Large intestine (tissue), 3 donors: Measurements from ENCODE around the gene CUL4A. TPM values are rescaled to one million over a fixed set of nuclear protein-coding genes. Genes with fewer than 3 reads are reported as not detected.
"Not testable (repeated sequence)": the region's sequence is repeated elsewhere in the genome, so short reads cannot be mapped to it uniquely, and the experiment has no call there.

Experiments
- DNase-seq, 2 donors: peaks; one replicate each; pipeline versions ENCODE4 v3.0.0 to v3.0.0-alpha.2; 2013
- H3K27ac ChIP-seq: one replicate; pipeline ENCODE4 v1.5.1; 2013; ENCODE audit warnings: low read length
- H3K27me3 ChIP-seq: 2 replicates; pipeline ENCODE4 v1.6.1; 2013; ENCODE audit warnings: low read length; ENCODE audit not compliant: control insufficient read depth, insufficient read depth
- H3K36me3 ChIP-seq: 2 replicates; pipeline ENCODE4 v1.6.1; 2013; ENCODE audit warnings: low read length; ENCODE audit not compliant: control insufficient read depth, insufficient read depth
- H3K4me1 ChIP-seq: one replicate; pipeline ENCODE4 v1.6.1; 2013; ENCODE audit warnings: low read length; ENCODE audit not compliant: control insufficient read depth, insufficient read depth
- H3K4me3 ChIP-seq: one replicate; pipeline ENCODE4 v1.5.1; 2013; ENCODE audit warnings: low read length
- H3K9me3 ChIP-seq: one replicate; pipeline ENCODE4 v1.6.1; 2013; ENCODE audit warnings: mild to moderate bottlenecking, low read depth, low read length, moderate library complexity; ENCODE audit not compliant: control insufficient read depth
- WGBS: methylation state at CpG from one replicate; pipeline ENCODE4 v1.1.5; 2013; ENCODE audit warnings: low lambda C conversion rate; ENCODE audit not compliant: insufficient coverage; 5-methylcytosine and 5-hydroxymethylcytosine counted together
- polyA plus RNA-seq: library from polyadenylated mRNA; unstranded; fragments of 120-200 nt; gene quantifications from one replicate; pipeline ENCODE4 v1.2.1, GENCODE V29; 2013

Gene CUL4A
- polyA plus RNA-seq, 1 donor, result 78.4 TPM

GRCh38 chr13:113299951-113300350 lies 90.5 kb downstream of the CUL4A start:
- peaks cover 10% of the 10 kb centered on the region for H3K4me1 ChIP-seq
- H3K36me3 ChIP-seq, result peaks cover 7% of the 10 kb centered on the region
- H3K9me3 ChIP-seq, result peaks cover 3% of the 10 kb centered on the region
- no peaks in the 10 kb centered on the region for H3K27me3 ChIP-seq
- peak; percentile 86 to 91 for DNase-seq
- H3K4me3 ChIP-seq, result no peak overlapping the region
- 47% methylated on average over 2 of the region's 7 CpGs for WGBS
- peak overlapping the region; percentile 68 for H3K27ac ChIP-seq

GRCh38 chr13:113302986-113303385 lies 93.6 kb downstream of the CUL4A start:
- no peak for DNase-seq
- no peak overlapping the region for H3K4me3 ChIP-seq
- no peaks in the 10 kb centered on the region for H3K27me3 ChIP-seq
- no peak overlapping the region for H3K27ac ChIP-seq
- peaks cover 10% of the 10 kb centered on the region for H3K36me3 ChIP-seq
- WGBS, result no CpG with 5 or more reads among the region's 7 CpGs
- peaks cover 7% of the 10 kb centered on the region for H3K4me1 ChIP-seq
- H3K9me3 ChIP-seq, result no peaks in the 10 kb centered on the region

- no peak overlapping the region for H3K27ac ChIP-seq
- no peaks in the 10 kb centered on the region for H3K9me3 ChIP-seq
- no CpG with 5 or more reads among the region's 7 CpGs for WGBS
- no peak for DNase-seq
- H3K36me3 ChIP-seq, result peaks cover 12% of the 10 kb centered on the region
- H3K4me3 ChIP-seq, result no peak overlapping the region
- H3K4me1 ChIP-seq, result peaks cover 7% of the 10 kb centered on the region
- H3K27me3 ChIP-seq, result no peaks in the 10 kb centered on the region
These were observed 94.7 kb downstream of the CUL4A start for GRCh38 chr13:113304121-113304520.

- Histone ChIP-seq H3K27me3 (no peaks in the 10 kb centered on the region), H3K9me3 (no peaks in the 10 kb centered on the region), H3K4me1 (no peaks in the 10 kb centered on the region), H3K36me3 (peaks cover 16% of the 10 kb centered on the region), H3K27ac (no peak overlapping the region), H3K4me3 (no peak overlapping the region)
- no CpG with 5 or more reads among the region's 7 CpGs for WGBS
- no peak for DNase-seq
These were observed 95.8 kb downstream of the CUL4A start for GRCh38 chr13:113305208-113305607.

- Histone ChIP-seq H3K27ac (no peak overlapping the region), H3K9me3 (no peaks in the 10 kb centered on the region), H3K36me3 (peaks cover 36% of the 10 kb centered on the region), H3K4me1 (no peaks in the 10 kb centered on the region), H3K27me3 (no peaks in the 10 kb centered on the region), H3K4me3 (no peak overlapping the region)
- no peak for DNase-seq
These were observed 98.1 kb downstream of the CUL4A start for GRCh38 chr13:113307491-113307890.

- Histone ChIP-seq H3K4me1 (no peaks in the 10 kb centered on the region), H3K9me3 (no peaks in the 10 kb centered on the region), H3K27ac (no peak overlapping the region), H3K27me3 (no peaks in the 10 kb centered on the region), H3K36me3 (peaks cover 38% of the 10 kb centered on the region), H3K4me3 (no peak overlapping the region)
- DNase-seq, result no peak
- no CpG with 5 or more reads among the region's 6 CpGs for WGBS
These were observed 100.1 kb downstream of the CUL4A start for GRCh38 chr13:113309473-113309872.

- not testable (repeated sequence) for H3K4me3 ChIP-seq, DNase-seq, H3K9me3 ChIP-seq, H3K4me1 ChIP-seq, H3K27ac ChIP-seq, H3K27me3 ChIP-seq
- WGBS, result no CpG with 5 or more reads among the region's 20 CpGs
- peaks cover 59% of the 10 kb centered on the region for H3K36me3 ChIP-seq
These were observed 104.7 kb downstream of the CUL4A start for GRCh38 chr13:113314112-113314511.

GRCh38 chr13:113314895-113315470 lies 105.6 kb downstream of the CUL4A start:
- H3K4me3 ChIP-seq, H3K4me1 ChIP-seq, H3K27ac ChIP-seq, H3K9me3 ChIP-seq, DNase-seq, H3K27me3 ChIP-seq: not testable (repeated sequence)
- no CpG with 5 or more reads among the region's 23 CpGs for WGBS
- peaks cover 64% of the 10 kb centered on the region for H3K36me3 ChIP-seq

- no peaks in the 10 kb centered on the region for H3K4me1 ChIP-seq
- no CpG with 5 or more reads among the region's 5 CpGs for WGBS
- peaks cover 69% of the 10 kb centered on the region for H3K36me3 ChIP-seq
- H3K4me3 ChIP-seq, result no peak overlapping the region
- H3K27me3 ChIP-seq, result no peaks in the 10 kb centered on the region
- DNase-seq, result no peak
- H3K9me3 ChIP-seq, result no peaks in the 10 kb centered on the region
- no peak overlapping the region for H3K27ac ChIP-seq
These were observed 106.6 kb downstream of the CUL4A start for GRCh38 chr13:113315992-113316391.
